DMS153 (cell line): ENCODE data around the gene PMPCA.
"Not testable (repeated sequence)": the region's sequence is repeated elsewhere in the genome, so short reads cannot be mapped to it uniquely, and the experiment has no call there.

ENCODE experiments used
- DNase-seq: peaks from one replicate; lab custom pipeline; 2025; lab: John Stamatoyannopoulos, UW

The PMPCA gene

DNA sequence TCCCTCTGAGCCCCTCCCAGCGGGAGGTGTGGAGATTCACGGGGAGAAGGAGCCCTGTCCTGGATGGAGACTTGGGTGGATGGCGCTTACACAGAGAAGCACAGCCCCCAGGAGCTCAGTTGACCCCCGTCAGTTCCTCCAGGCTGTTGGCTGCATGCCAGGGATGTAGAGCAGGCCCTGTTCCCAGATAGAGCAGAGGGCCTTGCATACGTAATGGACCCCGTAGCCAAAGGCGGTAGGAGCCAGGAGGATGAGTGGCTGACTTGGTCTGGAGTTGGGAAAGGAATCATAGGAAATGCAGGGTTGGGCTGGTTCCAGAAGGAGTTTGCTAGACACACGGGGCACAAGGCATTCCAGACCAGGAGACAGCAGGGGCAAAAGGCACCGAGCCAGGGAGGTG is 2.5 kb downstream of the PMPCA start:
- DNase-seq = no peak

DNA sequence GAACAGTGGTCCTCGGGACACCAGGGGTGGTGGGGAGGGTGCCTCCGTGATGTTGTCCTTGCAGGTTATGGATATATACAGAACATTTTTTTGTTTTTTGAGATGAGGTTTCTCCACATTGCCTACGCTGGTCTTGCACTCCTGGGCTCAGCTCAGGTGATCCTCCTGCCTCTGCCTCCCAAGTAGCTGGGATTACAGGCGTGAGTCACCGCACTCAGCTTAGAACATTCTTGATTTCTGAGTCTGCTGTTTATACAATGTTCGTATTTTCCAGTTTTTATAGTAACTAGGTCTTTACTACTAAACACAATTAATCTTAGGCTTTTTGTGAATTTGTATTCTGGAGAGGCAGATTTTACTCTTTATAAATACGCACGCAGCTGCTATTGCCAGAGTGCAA is 6.0 kb downstream of the PMPCA start:
- no peak for DNase-seq

DNA sequence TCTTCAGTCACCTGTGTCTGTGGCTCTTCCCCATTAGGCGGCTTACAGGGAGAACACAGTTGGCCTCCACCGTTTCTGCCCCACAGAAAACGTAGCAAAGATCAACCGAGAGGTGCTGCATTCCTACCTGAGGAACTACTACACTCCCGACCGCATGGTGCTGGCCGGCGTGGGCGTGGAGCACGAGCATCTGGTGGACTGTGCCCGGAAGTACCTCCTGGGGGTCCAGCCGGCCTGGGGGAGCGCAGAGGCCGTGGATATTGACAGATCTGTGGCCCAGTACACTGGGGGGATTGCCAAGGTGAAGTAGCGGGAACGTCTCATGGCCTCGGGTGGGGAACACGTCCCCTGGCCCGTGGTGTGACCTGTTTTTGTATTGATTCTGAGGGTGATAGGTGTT is 6.5 kb downstream of the PMPCA start:
- DNase-seq = no peak

DNA sequence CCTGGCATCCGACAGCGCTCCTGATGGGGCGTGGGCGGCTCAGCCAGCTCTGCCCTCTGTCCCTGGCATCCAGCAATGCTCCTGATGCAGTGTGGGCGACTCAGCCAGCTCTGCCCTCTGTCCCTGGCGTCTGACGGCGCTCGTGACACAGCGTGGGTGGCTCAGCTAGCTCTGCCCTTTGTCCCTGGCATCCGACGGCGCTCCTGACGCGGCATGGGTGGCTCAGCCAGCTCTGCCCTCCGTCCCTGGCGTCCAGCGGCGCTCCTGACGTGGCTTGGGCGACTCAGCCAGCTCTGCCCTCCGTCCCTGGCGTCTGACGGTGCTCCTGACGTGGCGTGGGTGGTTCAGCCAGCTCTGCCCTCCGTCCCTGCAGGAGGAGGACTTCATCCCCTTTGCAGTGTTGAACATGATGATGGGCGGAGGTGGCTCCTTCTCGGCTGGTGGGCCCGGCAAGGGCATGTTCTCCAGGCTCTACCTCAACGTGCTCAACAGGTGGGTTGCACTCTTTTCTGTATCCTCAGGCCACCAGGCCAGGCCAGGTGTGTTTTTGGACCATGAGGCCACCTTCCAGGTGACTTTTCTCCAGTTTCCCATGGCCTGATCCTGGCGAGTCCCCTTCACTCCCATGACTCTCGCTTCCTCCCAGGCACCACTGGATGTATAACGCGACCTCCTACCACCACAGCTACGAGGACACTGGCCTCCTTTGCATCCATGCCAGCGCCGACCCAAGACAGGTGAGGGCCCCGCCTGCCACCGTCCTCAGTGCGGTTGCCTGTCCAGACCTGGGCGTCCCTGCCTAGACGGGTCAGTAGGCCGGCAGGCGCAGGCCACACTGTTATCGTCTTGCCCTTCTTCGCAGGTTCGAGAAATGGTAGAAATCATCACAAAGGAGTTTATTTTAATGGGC is 8.0 kb downstream of the PMPCA start:
- no peak for DNase-seq

DNA sequence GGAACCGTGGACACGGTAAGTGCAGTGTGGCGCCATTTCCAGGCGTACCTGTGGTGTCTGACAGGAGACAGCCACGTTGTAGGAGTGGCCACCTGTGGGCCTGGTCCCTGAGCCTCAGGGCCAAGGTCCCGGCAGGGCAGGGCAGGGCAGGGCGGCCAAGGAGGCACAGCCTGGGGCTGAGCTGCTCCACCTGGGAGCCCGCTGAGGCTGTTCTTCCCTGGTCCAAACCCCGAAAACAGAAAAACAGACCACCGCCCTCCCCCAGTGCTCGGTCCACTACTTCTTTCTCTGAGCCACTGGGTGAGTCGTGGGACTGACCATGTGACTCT is 8.6 kb downstream of the PMPCA start:
- DNase-seq = no peak

DNA sequence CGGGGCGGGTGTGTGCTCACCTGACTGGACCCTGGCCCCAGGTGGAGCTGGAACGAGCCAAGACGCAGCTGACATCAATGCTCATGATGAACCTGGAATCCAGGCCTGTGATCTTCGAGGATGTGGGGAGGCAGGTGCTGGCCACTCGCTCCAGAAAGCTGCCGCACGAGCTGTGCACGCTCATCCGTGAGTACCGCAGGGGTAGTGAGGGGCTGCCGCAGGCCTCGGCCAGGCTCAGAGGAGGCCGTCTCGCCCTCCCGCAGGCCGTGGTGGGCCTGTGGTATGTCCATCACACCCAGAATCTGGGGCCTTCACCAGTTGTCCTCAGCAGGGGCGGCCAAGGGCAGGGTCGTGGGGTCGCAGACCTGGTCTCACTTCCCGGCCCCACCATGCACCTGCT is 11.3 kb downstream of the PMPCA start:
- DNase-seq = no peak

DNA sequence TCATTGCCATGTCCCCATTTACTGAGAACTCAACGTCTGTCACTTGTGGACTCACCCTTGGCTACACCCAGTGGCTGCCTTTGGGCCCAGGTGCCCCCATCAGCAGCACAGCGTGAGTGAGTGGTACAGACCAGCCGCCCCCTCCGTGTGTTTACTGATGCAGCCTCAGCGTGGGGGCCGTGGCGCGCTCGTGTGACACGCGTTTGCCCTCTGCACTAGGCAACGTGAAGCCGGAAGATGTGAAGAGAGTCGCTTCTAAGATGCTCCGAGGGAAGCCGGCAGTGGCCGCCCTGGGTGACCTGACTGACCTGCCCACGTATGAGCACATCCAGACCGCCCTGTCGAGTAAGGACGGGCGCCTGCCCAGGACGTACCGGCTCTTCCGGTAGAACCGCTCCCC is 12.4 kb downstream of the PMPCA start:
- DNase-seq = no peak

DNA sequence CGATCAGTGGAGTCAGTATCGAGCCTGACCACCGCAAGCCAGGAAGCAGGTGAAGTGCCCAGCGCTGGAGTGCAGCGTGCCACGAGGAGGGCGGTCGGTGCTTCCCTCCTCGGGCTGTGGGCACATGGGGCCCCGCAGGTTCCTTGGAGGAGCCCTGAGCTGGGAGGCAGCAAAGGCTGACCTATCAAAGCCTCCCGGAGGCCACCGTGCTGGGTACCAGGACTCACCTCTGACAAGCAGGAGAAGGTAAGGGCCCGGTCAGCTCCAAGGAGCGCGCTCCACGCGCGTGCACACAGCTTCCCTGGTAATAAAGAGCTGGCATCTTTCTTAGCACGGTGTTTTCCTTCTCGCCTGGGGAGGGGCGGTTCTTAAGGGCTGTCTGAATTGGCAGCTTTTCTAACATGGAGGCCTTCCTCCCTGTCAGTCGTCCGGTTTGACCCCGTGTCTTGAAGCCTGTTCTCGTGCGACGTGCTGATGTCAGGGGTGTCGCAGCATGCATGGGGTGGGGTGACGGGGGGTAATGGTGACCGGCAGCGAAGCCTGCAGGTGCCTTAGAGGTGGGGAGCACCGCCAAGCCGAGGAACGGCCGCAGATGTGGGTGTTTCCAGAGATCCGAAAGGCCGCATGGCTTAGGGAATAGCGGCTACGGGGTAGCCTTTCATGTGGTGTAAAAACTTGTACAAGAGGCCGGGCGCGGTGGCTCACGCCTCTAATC is 13.1 kb downstream of the PMPCA start:
- no peak for DNase-seq

DNA sequence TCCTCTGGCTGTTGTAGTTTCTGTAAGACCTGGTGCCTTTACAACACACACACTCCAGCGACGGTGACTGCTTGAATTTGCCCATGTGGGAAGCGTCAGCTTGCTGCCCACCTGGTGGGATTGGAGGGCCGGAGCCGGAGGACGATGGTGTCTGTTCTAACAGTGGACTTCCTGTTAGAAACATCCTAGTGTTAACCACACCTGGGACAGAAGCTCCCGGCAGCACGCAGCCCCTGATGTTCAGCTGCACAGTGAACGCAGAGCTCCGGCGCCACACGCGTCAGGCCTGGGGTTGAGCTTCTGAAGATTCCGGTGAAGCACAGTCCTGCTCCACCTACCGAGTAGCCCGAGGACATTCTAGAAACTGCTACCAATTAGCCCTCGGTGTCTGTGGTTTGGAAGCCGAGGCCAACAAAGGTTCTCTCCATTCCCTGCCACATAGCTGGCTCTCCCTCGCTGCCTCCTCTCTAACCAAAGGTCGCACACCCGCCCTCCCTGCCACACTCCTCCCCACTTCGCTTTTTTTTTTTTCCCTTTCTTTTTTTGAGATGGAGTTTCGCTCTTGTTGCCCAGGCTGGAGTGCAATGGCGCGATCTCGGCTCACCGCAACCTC is 14.4 kb downstream of the PMPCA start:
- no peak for DNase-seq

DNA sequence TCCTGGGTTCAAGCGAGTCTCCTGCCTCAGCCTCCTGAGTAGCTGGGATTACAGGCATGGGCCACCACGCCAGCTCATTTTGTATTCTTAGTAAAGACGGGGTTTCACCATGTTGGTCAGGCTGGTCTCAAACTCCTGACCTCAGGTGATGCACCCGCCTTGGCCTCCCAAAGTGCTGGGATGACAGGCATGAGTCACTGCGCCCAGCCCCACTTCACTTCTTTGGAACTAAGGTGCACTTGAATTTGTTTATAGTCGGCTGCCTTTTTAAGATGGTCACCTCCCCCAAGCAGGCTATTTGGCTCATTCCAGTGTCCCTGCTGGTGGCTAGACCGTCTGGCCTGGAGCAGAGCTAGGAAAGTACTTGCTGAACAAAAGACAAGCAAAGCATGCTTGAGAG is 14.9 kb downstream of the PMPCA start:
- DNase-seq = not testable (repeated sequence)

DNA sequence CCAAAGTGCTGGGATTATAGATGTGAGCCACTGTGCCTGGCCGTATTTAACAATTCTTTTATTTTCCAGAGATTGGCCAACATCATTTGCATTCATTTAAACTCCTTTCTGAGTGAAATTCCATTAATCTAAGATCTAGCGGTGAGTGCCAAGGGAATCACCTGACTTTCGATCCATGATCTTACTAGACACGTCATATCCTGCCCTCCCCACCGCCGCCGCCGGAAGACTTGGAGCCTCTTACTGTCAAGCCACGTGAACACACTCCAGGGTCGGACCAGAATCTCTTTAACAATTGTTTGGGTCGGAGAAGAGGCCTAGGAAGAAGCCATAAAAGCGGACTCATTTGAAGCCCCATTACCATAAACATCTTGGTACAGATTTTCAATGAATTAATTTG is 16.3 kb downstream of the PMPCA start:
- no peak for DNase-seq

DNA sequence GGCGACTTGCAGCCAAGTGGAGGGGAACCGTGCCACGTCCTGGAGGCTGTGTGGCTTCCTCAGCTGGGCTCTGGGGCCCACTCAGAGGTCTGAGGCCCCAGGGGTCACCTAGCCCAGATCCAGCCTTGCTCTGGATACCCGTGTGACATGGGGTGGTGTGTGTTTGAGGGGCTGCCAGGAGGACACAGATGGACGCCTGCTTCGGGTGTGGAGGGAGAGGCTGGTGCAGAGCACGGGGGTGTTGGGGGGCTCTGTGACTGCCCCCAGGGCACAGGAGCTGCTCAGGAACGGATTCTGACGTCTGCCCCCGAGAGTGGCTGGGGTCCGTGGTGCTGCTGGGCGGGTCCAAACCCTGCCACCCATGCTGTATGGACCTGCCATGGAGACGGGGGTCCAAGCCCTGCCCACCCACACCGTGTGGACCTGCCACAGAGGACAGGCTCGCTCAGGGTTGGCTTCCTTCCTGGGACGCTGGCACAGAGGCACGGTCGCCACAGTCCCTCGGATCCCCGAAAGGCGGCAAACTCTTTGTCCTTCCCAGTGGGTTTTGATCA is 18.7 kb downstream of the PMPCA start:
- no peak for DNase-seq

DNA sequence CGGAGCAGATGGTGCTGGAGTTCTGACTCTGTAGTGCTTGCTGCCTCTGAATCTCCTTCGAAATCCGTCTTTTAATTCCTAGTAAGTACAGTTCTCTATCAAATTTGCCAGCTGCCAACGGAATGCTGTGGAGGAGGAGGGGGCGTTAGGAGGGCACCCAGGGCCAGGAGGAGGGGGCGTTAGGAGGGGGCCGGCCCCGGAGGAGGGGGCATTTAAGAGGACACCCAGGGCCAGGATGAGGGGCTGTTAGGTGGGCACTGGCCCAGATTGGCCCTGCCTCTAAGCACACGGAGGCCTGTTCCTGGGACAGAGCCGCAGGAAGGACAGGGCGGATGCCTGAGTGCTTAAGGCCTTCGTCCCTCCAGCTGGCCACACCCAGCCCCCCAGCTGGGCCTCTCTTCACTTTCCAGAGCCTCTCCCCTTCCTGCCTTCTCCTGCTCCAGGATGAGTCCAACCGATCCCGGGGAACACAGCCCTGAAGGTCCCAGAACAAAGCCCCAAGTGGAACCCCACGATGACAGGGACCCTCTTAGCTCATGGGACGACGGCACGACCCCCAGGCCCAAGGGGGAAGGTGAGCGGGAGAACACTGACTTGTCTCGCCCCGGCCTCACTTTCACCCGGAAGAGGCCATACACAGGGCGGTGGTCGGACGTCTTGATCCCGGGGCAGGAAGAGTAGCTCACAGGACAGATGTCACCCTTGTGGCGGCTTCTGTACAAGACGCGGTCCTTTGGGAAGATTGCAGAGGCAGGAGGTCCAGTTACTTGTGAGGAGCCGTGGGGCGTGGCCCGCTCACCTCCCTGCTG is 19.4 kb downstream of the PMPCA start:
- no peak for DNase-seq

DNA sequence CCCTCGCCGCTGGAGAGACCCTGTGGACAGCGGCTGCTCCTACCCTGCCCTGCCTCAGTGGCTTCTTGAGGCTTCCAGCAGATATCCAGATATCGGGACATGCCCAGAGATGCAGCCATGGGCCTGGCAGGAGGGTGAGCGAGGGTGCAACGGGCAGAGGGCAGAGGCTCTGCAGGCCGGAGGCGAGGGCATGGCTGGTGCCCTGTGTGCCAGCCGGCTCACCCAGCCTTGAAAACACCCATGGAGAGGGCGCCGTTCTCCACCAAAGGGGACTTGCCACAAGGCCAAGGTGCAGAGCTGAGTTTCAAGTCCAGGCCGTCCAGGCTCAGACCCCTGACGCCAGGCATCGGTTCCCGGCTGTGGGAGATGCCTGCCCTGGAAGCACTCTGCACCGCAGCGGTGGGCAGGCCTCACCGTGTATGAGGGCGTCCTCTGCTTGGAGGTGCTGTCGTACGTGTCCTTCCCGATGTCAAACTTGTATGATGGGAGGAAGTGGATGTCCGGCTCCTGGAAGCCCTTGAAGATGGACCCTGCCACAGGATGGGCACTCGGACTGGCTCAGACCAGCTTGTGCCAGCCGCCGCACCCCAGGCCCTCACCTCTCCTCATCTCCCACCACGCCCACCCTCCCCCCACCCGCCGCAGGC is 20.3 kb downstream of the PMPCA start:
- no peak for DNase-seq

DNA sequence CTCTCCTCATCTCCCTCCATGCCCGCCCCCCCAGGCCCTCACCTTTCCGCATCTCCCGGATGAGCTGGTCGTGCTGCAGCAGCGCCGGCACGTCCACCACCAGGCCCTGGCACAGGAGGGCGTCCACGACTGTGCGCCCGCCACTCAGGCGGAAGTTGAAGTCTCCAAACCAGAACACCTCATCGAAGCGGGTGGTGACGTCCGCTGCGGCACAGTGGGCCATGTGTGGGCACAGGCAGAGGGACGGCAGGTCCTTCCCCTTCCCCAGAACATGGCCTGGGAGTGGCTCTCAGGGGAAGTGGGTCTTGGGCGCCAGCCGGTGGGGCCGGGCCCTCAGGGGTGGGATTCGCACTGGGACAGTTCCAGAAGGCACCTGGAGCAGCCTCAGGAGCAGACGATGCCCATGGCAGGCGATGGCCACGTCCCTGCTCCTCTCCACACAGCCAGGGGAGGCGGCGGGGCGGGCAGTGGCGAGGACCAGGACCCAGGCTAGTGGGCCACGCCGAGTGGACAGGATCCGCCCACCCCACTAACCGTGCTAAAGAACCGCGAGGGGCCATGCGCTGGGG is 21.4 kb downstream of the PMPCA start:
- DNase-seq = no peak

DNA sequence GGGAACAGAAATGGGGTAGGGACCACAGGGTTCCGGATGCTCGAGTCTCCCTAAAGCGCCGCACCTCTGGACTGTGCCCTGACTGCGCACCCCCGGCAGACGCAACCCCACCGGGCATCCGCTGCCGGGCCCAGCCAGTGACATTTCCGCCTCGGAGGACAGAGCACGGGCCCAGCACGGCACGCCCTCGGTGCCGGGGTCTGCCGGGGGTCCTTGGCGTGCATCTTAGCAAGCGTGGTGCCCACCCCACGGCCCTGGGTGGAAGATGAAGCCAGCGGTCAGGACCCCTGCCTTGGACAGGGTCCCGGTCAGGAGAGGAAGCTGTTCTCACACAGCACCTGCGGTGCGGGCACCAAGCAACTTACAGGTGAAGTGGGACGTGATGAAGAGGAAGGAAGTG is 22.1 kb downstream of the PMPCA start:
- DNase-seq = no peak

DNA sequence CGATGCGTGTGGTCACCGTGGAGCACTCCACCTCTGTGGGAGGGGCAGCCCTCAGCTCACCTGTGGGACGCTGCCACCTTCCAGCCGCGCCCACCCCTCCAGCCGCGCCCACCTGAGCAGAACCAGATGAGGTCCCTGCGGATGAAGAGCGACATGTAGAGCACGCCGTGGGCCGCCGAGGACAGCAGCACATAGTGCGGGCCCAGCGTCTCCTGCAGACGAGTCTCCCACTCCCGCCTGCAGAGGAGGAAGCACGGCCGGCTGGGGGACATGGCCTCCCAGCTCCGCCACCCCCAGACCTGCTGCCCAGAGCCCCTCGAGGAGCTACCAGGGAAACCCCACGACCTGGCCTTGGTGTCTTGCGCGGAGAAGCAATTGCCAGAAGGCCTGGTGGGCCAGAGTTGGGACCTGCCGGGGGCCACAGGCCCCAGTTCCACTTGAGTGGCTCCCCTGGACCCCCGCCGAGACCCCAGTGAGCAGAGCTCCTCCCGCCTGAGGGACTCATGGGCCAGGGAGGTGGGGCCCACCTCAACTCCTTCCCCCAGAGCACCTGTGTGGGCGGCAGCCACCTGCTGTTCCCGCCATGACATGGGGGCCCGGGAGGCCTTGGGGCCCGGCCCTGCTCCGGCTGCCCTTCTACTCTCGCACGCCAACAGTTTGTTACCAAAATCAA is 22.7 kb downstream of the PMPCA start:
- DNase-seq = no peak

DNA sequence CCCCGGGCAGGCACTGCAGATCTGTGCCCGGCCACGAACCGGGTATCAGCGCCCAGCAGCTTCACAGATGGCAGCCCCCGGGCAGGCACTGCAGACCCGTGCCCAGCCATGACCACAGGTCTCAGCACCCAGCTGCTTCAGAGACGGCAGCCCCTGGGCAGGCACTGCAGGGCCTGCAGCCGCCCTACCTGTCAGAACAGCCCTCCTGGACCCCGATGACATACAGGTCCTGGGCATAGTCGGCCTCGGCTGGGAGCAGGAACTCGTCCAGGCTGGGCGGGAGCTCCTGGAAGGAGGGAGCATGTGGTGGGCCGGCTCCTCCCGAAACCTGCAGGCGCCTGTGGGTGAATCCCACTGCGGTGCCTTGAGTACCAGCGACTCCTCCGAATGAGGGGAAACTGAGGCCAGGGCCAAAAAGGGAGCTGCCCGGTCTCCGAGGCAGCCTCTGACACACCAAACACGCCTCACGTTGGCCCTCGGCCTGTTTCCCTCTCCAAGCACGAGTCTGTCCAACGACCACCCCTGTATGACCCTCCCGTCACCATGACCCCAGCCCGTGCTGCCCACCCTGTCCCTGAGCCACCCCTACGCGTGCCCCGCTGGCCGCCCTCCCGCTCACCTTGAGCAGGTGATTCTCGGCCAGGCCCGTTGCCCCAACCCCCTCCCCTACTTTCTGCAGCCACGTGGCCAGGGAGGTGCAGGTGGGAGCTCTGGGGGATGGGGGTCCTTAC is 23.6 kb downstream of the PMPCA start:
- no peak for DNase-seq

DNA sequence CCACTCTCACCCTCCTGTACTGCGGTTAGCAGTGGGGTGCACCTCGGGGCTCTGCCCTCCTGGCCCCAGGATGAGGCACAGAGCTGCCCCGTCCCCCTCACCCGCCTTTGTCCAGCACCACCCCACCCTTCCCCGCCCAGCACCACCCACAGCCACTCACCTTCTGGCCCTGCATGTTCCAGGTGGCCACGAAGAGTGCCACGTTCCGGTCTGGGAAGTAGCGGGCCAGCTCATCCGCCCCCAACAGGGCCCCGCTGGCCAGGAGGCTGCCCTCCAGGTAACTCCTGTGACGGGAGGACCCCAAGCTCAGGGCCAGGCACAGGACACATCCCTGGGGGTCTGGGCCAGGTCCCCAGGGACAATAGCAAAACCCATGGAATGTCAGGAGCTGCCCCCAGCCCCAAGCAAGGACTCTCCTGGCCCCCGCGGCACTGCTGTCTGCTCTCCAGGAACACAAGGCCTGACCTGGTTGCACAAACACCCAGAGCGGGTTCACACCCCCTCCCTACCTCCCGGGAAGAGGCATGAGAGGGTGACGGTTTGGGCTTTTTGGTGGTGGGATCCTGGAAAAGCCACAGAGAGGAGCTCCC is 24.2 kb downstream of the PMPCA start:
- no peak for DNase-seq
